AG20443 (cell line): ENCODE results near the gene MED13.
"Not testable (repeated sequence)": the region's sequence is repeated elsewhere in the genome, so short reads cannot be mapped to it uniquely, and the experiment has no call there.

ENCODE experiments used
- DNase-seq: peaks from one replicate; pipeline ENCODE4 v3.0.0; 2012; ENCODE audit warnings: low spot score, mixed read lengths

Gene MED13

GRCh38 chr17:61986898-61987297, 78.2 kb downstream of the MED13 start:
- no peak for DNase-seq

GRCh38 chr17:61984821-61985220, 80.3 kb downstream of the MED13 start:
- DNase-seq: no peak

- no peak for DNase-seq
Observed at GRCh38 chr17:61981323-61981722, 83.8 kb downstream of the MED13 start.

GRCh38 chr17:61980535-61980934, 84.5 kb downstream of the MED13 start:
- no peak for DNase-seq

- no peak for DNase-seq
Observed at GRCh38 chr17:61974115-61974514, 91.0 kb downstream of the MED13 start.

- no peak for DNase-seq
Observed at GRCh38 chr17:61972311-61972710, 92.8 kb downstream of the MED13 start.

- no peak for DNase-seq
Observed at GRCh38 chr17:61970030-61970429, 95.0 kb downstream of the MED13 start.

- no peak for DNase-seq
Observed at GRCh38 chr17:61968757-61969156, 96.3 kb downstream of the MED13 start.

- DNase-seq: no peak
Observed at GRCh38 chr17:61967729-61968128, 97.3 kb downstream of the MED13 start.

GRCh38 chr17:61966191-61966590, 98.9 kb downstream of the MED13 start:
- no peak for DNase-seq

GRCh38 chr17:61955619-61956018, 109.5 kb downstream of the MED13 start:
- DNase-seq: no peak

GRCh38 chr17:61947367-61948078, 117.6 kb downstream of the MED13 start:
- no peak for DNase-seq

GRCh38 chr17:61946359-61946758, 118.7 kb downstream of the MED13 start:
- DNase-seq: no peak

- no peak for DNase-seq
Observed at GRCh38 chr17:61943117-61943516, 122.0 kb downstream of the MED13 start.

- DNase-seq: no peak
Observed at GRCh38 chr17:61942085-61942484, 123.0 kb downstream of the MED13 start.

GRCh38 chr17:61928101-61928436, 137.0 kb downstream of the MED13 start:
- DNase-seq: no peak

- DNase-seq: peak; percentile 97
Observed at GRCh38 chr17:61927208-61928100, 137.6 kb downstream of the MED13 start, which contains the start of gene INTS2. Gene INTS2 (minus strand): TSS chr17:61927982. CDS start chr17:61926644, 1,338 bp downstream.

- DNase-seq: peak; percentile 34
Observed at GRCh38 chr17:61926826-61927207, 138.3 kb downstream of the MED13 start.

GRCh38 chr17:61915162-61915561, 149.9 kb downstream of the MED13 start:
- DNase-seq: not testable (repeated sequence)

GRCh38 chr17:61908292-61909037, 156.6 kb downstream of the MED13 start:
- no peak for DNase-seq

GRCh38 chr17:61907361-61907760, 157.7 kb downstream of the MED13 start:
- DNase-seq: no peak

GRCh38 chr17:61904094-61904710, 160.9 kb downstream of the MED13 start:
- no peak for DNase-seq
